OCI-LY7 (cell line): ENCODE results near the gene ERCC6L.

ENCODE experiments used
- EZH2phosphoT487 ChIP-seq: fragments of 200-600 bp; sonication (generic); IDR thresholded peaks from 2 replicates; pipeline ENCODE4 v1.6.1; 2018; ENCODE audit warnings: low read depth, borderline replicate concordance, mild to moderate bottlenecking, mixed run types, antibody characterized with exemption, low read length, moderate library complexity, mixed read lengths
- TF ChIP-seq, protein P1 (sequence below): fragments of 200-600 bp; sonication (generic); conservative IDR thresholded peaks from 2 replicates; pipeline ENCODE4 v1.5.1; 2014; ENCODE audit warnings: mild to moderate bottlenecking, antibody characterized with exemption, low read length, moderate library complexity, mixed read lengths

DNA sequence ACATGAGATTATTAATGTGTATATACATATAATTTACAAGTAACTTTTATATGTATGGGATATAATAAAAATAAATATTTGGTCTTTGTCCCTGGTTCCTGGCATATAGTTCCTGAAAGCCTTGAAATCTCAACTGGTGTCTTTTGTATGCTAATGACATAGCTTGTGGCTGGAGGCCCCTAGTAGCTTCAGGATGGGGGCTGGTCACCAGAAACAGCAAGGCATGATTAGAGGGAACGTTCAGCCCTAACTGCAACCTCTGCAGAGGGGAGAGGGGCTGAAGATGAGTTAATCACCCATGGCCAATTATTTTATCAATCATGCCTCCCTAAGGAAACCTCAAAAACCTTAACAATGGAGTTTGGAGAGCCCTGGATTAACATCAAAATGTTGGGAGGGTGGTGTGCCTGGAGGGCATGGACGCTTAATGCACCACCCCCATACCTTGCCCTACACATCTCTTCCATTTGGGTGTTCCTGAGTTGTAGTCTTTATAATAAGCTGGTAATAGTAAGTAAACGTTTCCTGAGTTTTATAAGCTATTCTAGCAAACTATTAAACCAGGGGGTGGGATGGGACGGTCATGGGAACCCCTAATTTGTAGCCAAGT, 35.9 kb downstream of the ERCC6L start:
- TF ChIP-seq, protein P1, sequence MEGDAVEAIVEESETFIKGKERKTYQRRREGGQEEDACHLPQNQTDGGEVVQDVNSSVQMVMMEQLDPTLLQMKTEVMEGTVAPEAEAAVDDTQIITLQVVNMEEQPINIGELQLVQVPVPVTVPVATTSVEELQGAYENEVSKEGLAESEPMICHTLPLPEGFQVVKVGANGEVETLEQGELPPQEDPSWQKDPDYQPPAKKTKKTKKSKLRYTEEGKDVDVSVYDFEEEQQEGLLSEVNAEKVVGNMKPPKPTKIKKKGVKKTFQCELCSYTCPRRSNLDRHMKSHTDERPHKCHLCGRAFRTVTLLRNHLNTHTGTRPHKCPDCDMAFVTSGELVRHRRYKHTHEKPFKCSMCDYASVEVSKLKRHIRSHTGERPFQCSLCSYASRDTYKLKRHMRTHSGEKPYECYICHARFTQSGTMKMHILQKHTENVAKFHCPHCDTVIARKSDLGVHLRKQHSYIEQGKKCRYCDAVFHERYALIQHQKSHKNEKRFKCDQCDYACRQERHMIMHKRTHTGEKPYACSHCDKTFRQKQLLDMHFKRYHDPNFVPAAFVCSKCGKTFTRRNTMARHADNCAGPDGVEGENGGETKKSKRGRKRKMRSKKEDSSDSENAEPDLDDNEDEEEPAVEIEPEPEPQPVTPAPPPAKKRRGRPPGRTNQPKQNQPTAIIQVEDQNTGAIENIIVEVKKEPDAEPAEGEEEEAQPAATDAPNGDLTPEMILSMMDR: no peak
- TF ChIP-seq EZH2phosphoT487: no peak
